CD4-positive, alpha-beta memory T cell (primary cell): Measurements from ENCODE around the gene IL22RA1. TPM values are rescaled to one million over a fixed set of nuclear protein-coding genes. Genes with fewer than 3 reads are reported as not detected.

Source experiments
- CTCF ChIA-PET: fragments of 350-600 bp; sonication (Branson Sonifier 250); formaldehyde crosslinking; loops from one replicate; lab custom pipeline; 2021; ENCODE audit warnings: inconsistent platforms; ENCODE audit not compliant: partially characterized antibody; lab: Charles Lee
- POLR2A ChIA-PET: fragments of 350-600 bp; sonication (Branson Sonifier 250); formaldehyde crosslinking; loops from one replicate; lab custom pipeline; 2021; ENCODE audit not compliant: partially characterized antibody; lab: Charles Lee
- DNase-seq, 5 donors: peaks; one replicate each; pipeline versions ENCODE4 v3.0.0 to v3.0.0-alpha.2; 2020 to 2022; ENCODE audit warnings: mixed read lengths in 1 of 5
- H3K27ac ChIP-seq: one replicate; pipeline ENCODE4 v1.7.0; 2013; ENCODE audit warnings: low read depth, low read length
- H3K27me3 ChIP-seq: 2 replicates; pipeline ENCODE4 v1.7.0; 2013; ENCODE audit warnings: mild to moderate bottlenecking, low read length, moderate library complexity; ENCODE audit not compliant: insufficient read depth
- H3K36me3 ChIP-seq: 2 replicates; pipeline ENCODE4 v1.7.0; 2013; ENCODE audit warnings: mild to moderate bottlenecking, low read length, moderate library complexity; ENCODE audit not compliant: insufficient read depth
- H3K4me1 ChIP-seq: 2 replicates; pipeline ENCODE4 v1.7.0; 2013; ENCODE audit warnings: mild to moderate bottlenecking, low read length, moderate library complexity; ENCODE audit not compliant: insufficient read depth
- H3K4me3 ChIP-seq, 2 donors: one replicate each; pipeline ENCODE4 v1.7.0; 2013; ENCODE audit warnings: low read length in 2 of 2, mild to moderate bottlenecking in 1 of 2
- H3K9me3 ChIP-seq, 2 donors: one replicate each; pipeline ENCODE4 v1.7.0; 2013; ENCODE audit warnings: low read length in 2 of 2, control low read depth in 1 of 2; ENCODE audit not compliant: control insufficient read depth in 1 of 2
- H3K27ac Mint-ChIP-seq, 7 donors: one replicate each; pipeline ENCODE4 v1.8.0; 2020 to 2021; ENCODE audit warnings: mixed read lengths in 7 of 7, mild to moderate bottlenecking in 6 of 7, inconsistent platforms in 3 of 7, moderate library complexity in 3 of 7
- H3K27me3 Mint-ChIP-seq, 2 donors: one replicate each; pipeline ENCODE4 v1.8.0; 2020 to 2021; ENCODE audit warnings: mixed read lengths in 2 of 2
- H3K36me3 Mint-ChIP-seq, 2 donors: one replicate each; pipeline ENCODE4 v1.8.0; 2020 to 2021; ENCODE audit warnings: mixed read lengths in 2 of 2, inconsistent platforms in 1 of 2, mild to moderate bottlenecking in 1 of 2
- H3K4me1 Mint-ChIP-seq, 4 donors: one replicate each; pipeline ENCODE4 v1.8.0; 2020 to 2021; ENCODE audit warnings: mixed read lengths in 4 of 4, mild to moderate bottlenecking in 1 of 4
- H3K4me3 Mint-ChIP-seq, 8 donors: one replicate each; pipeline ENCODE4 v1.8.0; 2020 to 2021; ENCODE audit warnings: mixed read lengths in 8 of 8, mild to moderate bottlenecking in 7 of 8, moderate library complexity in 6 of 8, inconsistent platforms in 3 of 8
- H3K9me3 Mint-ChIP-seq, 8 donors: one replicate each; pipeline ENCODE4 v1.8.0; 2020 to 2021; ENCODE audit warnings: mixed read lengths in 8 of 8, mild to moderate bottlenecking in 5 of 8, inconsistent platforms in 3 of 8, moderate library complexity in 1 of 8
- intact Hi-C: fragments of 100-400 bp; cut with micrococcal nuclease; formaldehyde crosslinking; loops from one replicate; pipeline ENCODE4 v1.15.1; 2023
- polyA plus RNA-seq, 2 donors: library from polyadenylated mRNA; unstranded; fragments of 300-500 nt; fragmentation: Illumina TruSeq; gene quantifications; one replicate each; pipeline ENCODE4 v1.2.3, GENCODE V29; 2021
- total RNA-seq, 2 experiments: library from RNA; stranded (reverse); gene quantifications; one replicate each; pipeline ENCODE4 v1.2.3, GENCODE V29; 2021

Gene IL22RA1
- total and polyA plus RNA-seq, 4 experiments from 2014 or later: not detected

GRCh38 chr1:24155011-24155782 lies 12.3 kb upstream of the IL22RA1 start:
- no peak overlapping the region for H3K4me3 Mint-ChIP-seq
- H3K4me3 ChIP-seq: no peak overlapping the region

GRCh38 chr1:24154215-24154614 lies 11.3 kb upstream of the IL22RA1 start:
- Histone ChIP-seq H3K27ac (no peak overlapping the region), H3K4me1 (peaks cover 10% of the 10 kb centered on the region), H3K27me3 (no peaks in the 10 kb centered on the region), H3K36me3 (no peaks in the 10 kb centered on the region), H3K4me3 (no peak overlapping the region), H3K9me3 (no peaks in the 10 kb centered on the region)
- Mint-ChIP-seq H3K9me3 (no peaks in the 10 kb centered on the region), H3K27me3 (peaks cover 7 to 15% of the 10 kb centered on the region in 2 donors), H3K4me3 (no peak overlapping the region), H3K27ac (no peak overlapping the region), H3K36me3 (peaks cover 0 to 3% of the 10 kb centered on the region in 2 donors), H3K4me1 (peaks cover 7 to 11% (median 9%) of the 10 kb centered on the region in 4 donors)
- ChIA-PET POLR2A (no interaction called here), CTCF (interaction anchor here (0.7 to 10.7 kb wide), 2 partner anchors 120 to 239 kb away, joined by 3 to 158 read pairs; no protein-coding TSS in a partner anchor)
- intact Hi-C loops: loop anchor here (5.0 kb wide), 1 partner anchor 33 kb away; the partner anchor contains the start of gene IFNLR1
- DNase-seq: no peak

More at GRCh38 chr1:24155011-24155782, 12.3 kb upstream of the IL22RA1 start:
- no peak overlapping the region for H3K27ac ChIP-seq
- no peaks in the 10 kb centered on the region for H3K9me3 Mint-ChIP-seq
- peaks cover 7% of the 10 kb centered on the region for H3K4me1 ChIP-seq
- H3K4me1 Mint-ChIP-seq: peaks cover 6 to 10% (median 8%) of the 10 kb centered on the region in 4 donors
- peaks cover 7 to 10% of the 10 kb centered on the region in 2 donors for H3K27me3 Mint-ChIP-seq
- intact Hi-C loops: no loop called here
- H3K36me3 ChIP-seq: no peaks in the 10 kb centered on the region
- DNase-seq: no peak
- ChIA-PET CTCF (interaction anchor here (0.7 to 10.7 kb wide), 3 partner anchors 46 to 238 kb away, joined by 3 to 158 read pairs (median 3); no protein-coding TSS in a partner anchor), POLR2A (interaction anchor here (0.8 to 1.1 kb wide), 2 partner anchors 39 to 236 kb away, joined by 3 read pairs; no protein-coding TSS in a partner anchor)
- H3K27me3 ChIP-seq: no peaks in the 10 kb centered on the region
- H3K36me3 Mint-ChIP-seq: peaks cover 0 to 6% of the 10 kb centered on the region in 2 donors
- H3K27ac Mint-ChIP-seq: no peak overlapping the region
- H3K9me3 ChIP-seq: no peaks in the 10 kb centered on the region

GRCh38 chr1:24152631-24153494 lies 9.9 kb upstream of the IL22RA1 start:
- peaks cover 7 to 11% (median 9%) of the 10 kb centered on the region in 4 donors for H3K4me1 Mint-ChIP-seq
- DNase-seq: no peak
- Histone ChIP-seq H3K4me3 (no peak overlapping the region), H3K27ac (no peak overlapping the region), H3K4me1 (peaks cover 10% of the 10 kb centered on the region), H3K9me3 (no peaks in the 10 kb centered on the region), H3K27me3 (no peaks in the 10 kb centered on the region), H3K36me3 (no peaks in the 10 kb centered on the region)
- H3K27ac Mint-ChIP-seq: no peak overlapping the region
- H3K9me3 Mint-ChIP-seq: no peaks in the 10 kb centered on the region
- H3K4me3 Mint-ChIP-seq: no peak overlapping the region
- peaks cover 0 to 2% of the 10 kb centered on the region in 2 donors for H3K36me3 Mint-ChIP-seq
- ChIA-PET POLR2A (no interaction called here), CTCF (interaction anchor here (2.5 to 10.7 kb wide), 2 partner anchors 47 to 240 kb away, joined by 10 to 158 read pairs; no protein-coding TSS in a partner anchor)
- intact Hi-C loops: loop anchor here (5.0 kb wide), 1 partner anchor 34 kb away; the partner anchor contains the start of gene IFNLR1
- H3K27me3 Mint-ChIP-seq: peaks cover 7 to 15% of the 10 kb centered on the region in 2 donors

GRCh38 chr1:24151175-24151533 lies 8.2 kb upstream of the IL22RA1 start:
- Mint-ChIP-seq H3K9me3 (no peaks in the 10 kb centered on the region), H3K4me1 (peaks cover 7 to 11% (median 9%) of the 10 kb centered on the region in 4 donors), H3K27ac (no peak overlapping the region), H3K36me3 (no peaks in the 10 kb centered on the region), H3K27me3 (peaks cover 9 to 17% of the 10 kb centered on the region in 2 donors), H3K4me3 (peak overlapping the region in 6 of 8 donors; percentile 39 to 80 (median 68))
- ChIA-PET POLR2A (interaction anchor here (1.4 kb wide), 1 partner anchor 241 kb away, joined by 14 read pairs; no protein-coding TSS in a partner anchor), CTCF (interaction anchor here (1.2 to 10.7 kb wide), 14 partner anchors 9 to 679 kb away, joined by 3 to 158 read pairs (median 6); no protein-coding TSS in a partner anchor)
- Histone ChIP-seq H3K4me1 (peaks cover 10% of the 10 kb centered on the region), H3K27ac (no peak overlapping the region), H3K27me3 (no peaks in the 10 kb centered on the region), H3K36me3 (no peaks in the 10 kb centered on the region), H3K4me3 (no peak overlapping the region), H3K9me3 (no peaks in the 10 kb centered on the region)
- intact Hi-C loops: loop anchor here (5.0 kb wide), 1 partner anchor 36 kb away; the partner anchor contains the start of gene IFNLR1
- DNase-seq: no peak

GRCh38 chr1:24150234-24151174 lies 7.6 kb upstream of the IL22RA1 start:
- no peak overlapping the region for H3K4me3 ChIP-seq
- no peak overlapping the region for H3K27ac ChIP-seq
- peaks cover 9 to 18% of the 10 kb centered on the region in 2 donors for H3K27me3 Mint-ChIP-seq
- DNase-seq: peak; percentile 72 to 81 (median 74)
- ChIA-PET POLR2A (interaction anchor here (1.3 to 1.4 kb wide), 2 partner anchors 49 to 241 kb away, joined by 4 to 14 read pairs; no protein-coding TSS in a partner anchor), CTCF (interaction anchor here (0.7 to 10.7 kb wide), 35 partner anchors 8 to 682 kb away, joined by 3 to 158 read pairs (median 4); partner anchors contain the start of genes CLIC4, IFNLR1 and PNRC2)
- H3K36me3 ChIP-seq: no peaks in the 10 kb centered on the region
- no peaks in the 10 kb centered on the region for H3K9me3 Mint-ChIP-seq
- intact Hi-C loops: loop anchor here (1.0 to 5.0 kb wide), 2 partner anchors 37 to 241 kb away; partner anchors contain the start of gene IFNLR1
- no peaks in the 10 kb centered on the region for H3K36me3 Mint-ChIP-seq
- peak overlapping the region; percentile 39 to 80 (median 68) for H3K4me3 Mint-ChIP-seq
- H3K9me3 ChIP-seq: no peaks in the 10 kb centered on the region
- H3K4me1 Mint-ChIP-seq: peaks cover 7 to 11% (median 9%) of the 10 kb centered on the region in 4 donors
- peak overlapping the region in 2 of 7 donors; percentile 1 to 75 for H3K27ac Mint-ChIP-seq
- peaks cover 10% of the 10 kb centered on the region for H3K4me1 ChIP-seq
- no peaks in the 10 kb centered on the region for H3K27me3 ChIP-seq

GRCh38 chr1:24149866-24150233 lies 6.9 kb upstream of the IL22RA1 start:
- POLR2A ChIA-PET: interaction anchor here (1.3 to 1.4 kb wide), 2 partner anchors 49 to 242 kb away, joined by 4 to 14 read pairs; no protein-coding TSS in a partner anchor
- Histone ChIP-seq H3K9me3 (no peaks in the 10 kb centered on the region), H3K4me1 (peaks cover 10% of the 10 kb centered on the region), H3K27me3 (no peaks in the 10 kb centered on the region), H3K36me3 (no peaks in the 10 kb centered on the region), H3K27ac (no peak overlapping the region), H3K4me3 (no peak overlapping the region)
- H3K27me3 Mint-ChIP-seq: peaks cover 9 to 18% of the 10 kb centered on the region in 2 donors
- peak overlapping the region in 2 of 8 donors; percentile 64 to 80 for H3K4me3 Mint-ChIP-seq
- intact Hi-C loops: loop anchor here (1.0 to 5.0 kb wide), 2 partner anchors 37 to 241 kb away; partner anchors contain the start of gene IFNLR1
- H3K4me1 Mint-ChIP-seq: peaks cover 7 to 11% (median 9%) of the 10 kb centered on the region in 4 donors
- no peaks in the 10 kb centered on the region for H3K9me3 Mint-ChIP-seq
- H3K36me3 Mint-ChIP-seq: no peaks in the 10 kb centered on the region
- no peak overlapping the region for H3K27ac Mint-ChIP-seq
- CTCF ChIA-PET: interaction anchor here (0.7 to 10.7 kb wide), 34 partner anchors 8 to 682 kb away, joined by 3 to 158 read pairs (median 4); partner anchors contain the start of genes CLIC4, IFNLR1 and PNRC2
- peak in 1 of 5 donors; percentile 47 for DNase-seq
